Neural progenitor cell (in vitro differentiated cells): ENCODE data around the gene RBMS1. TPM values are rescaled to one million over a fixed set of nuclear protein-coding genes. Genes with fewer than 3 reads are reported as not detected.

ENCODE experiments used
- DNase-seq: peaks from one replicate; pipeline ENCODE4 v3.0.0-alpha.2; 2016; ENCODE audit warnings: low spot score
- H2AFZ ChIP-seq: fragments of 200-600 bp; sonication (generic); replicated peaks from 2 replicates; pipeline ENCODE4 v1.6.1; 2016; ENCODE audit warnings: antibody characterized with exemption
- H3F3A ChIP-seq: fragments of 200-600 bp; sonication (generic); 2 replicates; pipeline ENCODE4 v1.6.1; 2016; ENCODE audit warnings: antibody characterized with exemption, low read depth
- H3K27ac ChIP-seq: fragments of 200-600 bp; sonication (generic); 2 replicates; pipeline ENCODE4 v1.5.1; 2016; ENCODE audit warnings: mild to moderate bottlenecking
- H3K27me3 ChIP-seq: fragments of 200-600 bp; sonication (generic); 2 replicates; pipeline ENCODE4 v1.6.1; 2016; ENCODE audit warnings: mild to moderate bottlenecking, moderate library complexity
- H3K36me3 ChIP-seq: fragments of 200-600 bp; sonication (generic); 2 replicates; pipeline ENCODE4 v1.5.1; 2016
- H3K4me1 ChIP-seq: fragments of 200-600 bp; sonication (generic); 2 replicates; pipeline ENCODE4 v1.6.1; 2016; ENCODE audit warnings: mixed run types
- H3K4me2 ChIP-seq: fragments of 200-600 bp; sonication (generic); 2 replicates; pipeline ENCODE4 v1.6.1; 2016
- H3K4me3 ChIP-seq: fragments of 200-600 bp; sonication (generic); 2 replicates; pipeline ENCODE4 v1.5.1; 2016
- H3K79me2 ChIP-seq: fragments of 200-600 bp; sonication (generic); 2 replicates; pipeline ENCODE4 v1.6.1; 2016; ENCODE audit warnings: low read depth
- H3K9ac ChIP-seq: fragments of 200-600 bp; sonication (generic); 2 replicates; pipeline ENCODE4 v1.6.1; 2016
- H3K9me3 ChIP-seq: fragments of 200-600 bp; sonication (generic); 2 replicates; pipeline ENCODE4 v1.5.1; 2016; ENCODE audit warnings: low read depth
- H4K20me1 ChIP-seq: fragments of 200-600 bp; sonication (generic); 2 replicates; pipeline ENCODE4 v1.6.1; 2016; ENCODE audit warnings: low read depth
- H3K27ac Mint-ChIP-seq: 3 replicates; pipeline ENCODE4 v1.8.0; 2021; ENCODE audit warnings: mixed read lengths
- H3K27me3 Mint-ChIP-seq: 2 replicates; pipeline ENCODE4 v1.8.0; 2022; ENCODE audit warnings: low read depth, mild to moderate bottlenecking, inconsistent platforms, moderate library complexity, mixed read lengths; ENCODE audit not compliant: insufficient read depth
- H3K36me3 Mint-ChIP-seq: 3 replicates; pipeline ENCODE4 v1.8.0; 2021; ENCODE audit warnings: mixed read lengths
- H3K4me1 Mint-ChIP-seq: 3 replicates; pipeline ENCODE4 v1.8.0; 2021; ENCODE audit warnings: mixed read lengths
- H3K4me3 Mint-ChIP-seq: 3 replicates; pipeline ENCODE4 v1.8.0; 2021; ENCODE audit warnings: mild to moderate bottlenecking, moderate library complexity, mixed read lengths
- H3K9me3 Mint-ChIP-seq: 3 replicates; pipeline ENCODE4 v1.8.0; 2020; ENCODE audit warnings: mixed read lengths
- CTCF ChIP-seq: fragments of 200-600 bp; sonication (generic); IDR thresholded peaks from 2 replicates; pipeline ENCODE4 v1.5.1; 2017; ENCODE audit warnings: antibody characterized with exemption, mild to moderate bottlenecking
- EZH2 ChIP-seq: fragments of 200-600 bp; sonication (generic); IDR thresholded peaks from 2 replicates; pipeline ENCODE4 v1.6.1; 2017; ENCODE audit warnings: antibody characterized with exemption, mild to moderate bottlenecking, moderate library complexity
- EZH2phosphoT487 ChIP-seq: fragments of 200-600 bp; sonication (generic); IDR thresholded peaks from 2 replicates; pipeline ENCODE4 v1.6.1; 2017; ENCODE audit warnings: antibody characterized with exemption
- total RNA-seq: library from RNA; depleted of rRNA; stranded (reverse); fragments of >200 nt; gene quantifications from 2 replicates; pipeline ENCODE4 v1.2.3, GENCODE V29; 2015; ENCODE audit warnings: low replicate concordance

The RBMS1 gene
- total RNA-seq, 1 donor from 2014 or later: 101 TPM

GRCh38 chr2:160347269-160347863 lies 146.2 kb downstream of the RBMS1 start:
- peaks cover 71% of the 10 kb centered on the region for H3K79me2 ChIP-seq

GRCh38 chr2:160345071-160345764 lies 148.4 kb downstream of the RBMS1 start:
- no peaks in the 10 kb centered on the region for H3F3A ChIP-seq
- no peaks in the 10 kb centered on the region for H3K36me3 ChIP-seq
- Mint-ChIP-seq H3K27ac (no peak overlapping the region), H3K4me3 (no peak overlapping the region), H3K9me3 (no peaks in the 10 kb centered on the region), H3K4me1 (peaks cover 6% of the 10 kb centered on the region), H3K27me3 (no peaks in the 10 kb centered on the region), H3K36me3 (peaks cover 2% of the 10 kb centered on the region)
- H3K4me2 ChIP-seq: no peak overlapping the region
- DNase-seq: no peak
- H4K20me1 ChIP-seq: peaks cover 52% of the 10 kb centered on the region
- TF ChIP-seq CTCF (no peak), EZH2 (no peak), EZH2phosphoT487 (no peak)
- H2AFZ ChIP-seq: no peak overlapping the region
- H3K79me2 ChIP-seq: peaks cover 83% of the 10 kb centered on the region
- no peak overlapping the region for H3K27ac ChIP-seq
- H3K4me3 ChIP-seq: no peak overlapping the region
- no peak overlapping the region for H3K9ac ChIP-seq
- no peaks in the 10 kb centered on the region for H3K27me3 ChIP-seq
- no peaks in the 10 kb centered on the region for H3K9me3 ChIP-seq
- no peaks in the 10 kb centered on the region for H3K4me1 ChIP-seq

More at GRCh38 chr2:160347269-160347863, 146.2 kb downstream of the RBMS1 start:
- H3K27ac Mint-ChIP-seq: no peak overlapping the region
- H3F3A ChIP-seq: no peaks in the 10 kb centered on the region
- H3K36me3 Mint-ChIP-seq: peaks cover 2% of the 10 kb centered on the region
- no peak for TF ChIP-seq EZH2
- no peak for TF ChIP-seq EZH2phosphoT487
- TF ChIP-seq CTCF: no peak
- H4K20me1 ChIP-seq: peaks cover 49% of the 10 kb centered on the region
- H2AFZ ChIP-seq: no peak overlapping the region
- H3K4me1 ChIP-seq: no peaks in the 10 kb centered on the region
- no peak overlapping the region for H3K9ac ChIP-seq
- H3K9me3 Mint-ChIP-seq: no peaks in the 10 kb centered on the region
- no peak overlapping the region for H3K27ac ChIP-seq
- H3K27me3 Mint-ChIP-seq: no peaks in the 10 kb centered on the region
- H3K27me3 ChIP-seq: no peaks in the 10 kb centered on the region
- no peak overlapping the region for H3K4me3 Mint-ChIP-seq
- DNase-seq: no peak
- no peaks in the 10 kb centered on the region for H3K9me3 ChIP-seq
- no peak overlapping the region for H3K4me3 ChIP-seq
- H3K4me2 ChIP-seq: no peak overlapping the region
- peaks cover 6% of the 10 kb centered on the region for H3K4me1 Mint-ChIP-seq
- H3K36me3 ChIP-seq: no peaks in the 10 kb centered on the region

- H3K36me3 ChIP-seq: no peaks in the 10 kb centered on the region
- no peak overlapping the region for H3K27ac ChIP-seq
- Mint-ChIP-seq H3K36me3 (no peaks in the 10 kb centered on the region), H3K4me1 (peaks cover 16% of the 10 kb centered on the region), H3K27ac (no peak overlapping the region), H3K4me3 (no peak overlapping the region), H3K9me3 (no peaks in the 10 kb centered on the region), H3K27me3 (no peaks in the 10 kb centered on the region)
- no peak overlapping the region for H2AFZ ChIP-seq
- no peaks in the 10 kb centered on the region for H3K9me3 ChIP-seq
- no peak overlapping the region for H3K4me3 ChIP-seq
- H3K27me3 ChIP-seq: no peaks in the 10 kb centered on the region
- H3K4me1 ChIP-seq: peaks cover 9% of the 10 kb centered on the region
- H3K79me2 ChIP-seq: peaks cover 90% of the 10 kb centered on the region
- TF ChIP-seq CTCF: no peak
- no peak for TF ChIP-seq EZH2phosphoT487
- TF ChIP-seq EZH2: no peak
- H3K9ac ChIP-seq: no peak overlapping the region
- no peak for DNase-seq
- H4K20me1 ChIP-seq: peaks cover 58% of the 10 kb centered on the region
- H3F3A ChIP-seq: no peaks in the 10 kb centered on the region
- no peak overlapping the region for H3K4me2 ChIP-seq
Measured at GRCh38 chr2:160343404-160343803, 150.2 kb downstream of the RBMS1 start.
